Measurements from ENCODE around the gene RBM17.
"Not testable (repeated sequence)": the region's sequence is repeated elsewhere in the genome, so short reads cannot be mapped to it uniquely, and the experiment has no call there.

RBM17 gene

DNA sequence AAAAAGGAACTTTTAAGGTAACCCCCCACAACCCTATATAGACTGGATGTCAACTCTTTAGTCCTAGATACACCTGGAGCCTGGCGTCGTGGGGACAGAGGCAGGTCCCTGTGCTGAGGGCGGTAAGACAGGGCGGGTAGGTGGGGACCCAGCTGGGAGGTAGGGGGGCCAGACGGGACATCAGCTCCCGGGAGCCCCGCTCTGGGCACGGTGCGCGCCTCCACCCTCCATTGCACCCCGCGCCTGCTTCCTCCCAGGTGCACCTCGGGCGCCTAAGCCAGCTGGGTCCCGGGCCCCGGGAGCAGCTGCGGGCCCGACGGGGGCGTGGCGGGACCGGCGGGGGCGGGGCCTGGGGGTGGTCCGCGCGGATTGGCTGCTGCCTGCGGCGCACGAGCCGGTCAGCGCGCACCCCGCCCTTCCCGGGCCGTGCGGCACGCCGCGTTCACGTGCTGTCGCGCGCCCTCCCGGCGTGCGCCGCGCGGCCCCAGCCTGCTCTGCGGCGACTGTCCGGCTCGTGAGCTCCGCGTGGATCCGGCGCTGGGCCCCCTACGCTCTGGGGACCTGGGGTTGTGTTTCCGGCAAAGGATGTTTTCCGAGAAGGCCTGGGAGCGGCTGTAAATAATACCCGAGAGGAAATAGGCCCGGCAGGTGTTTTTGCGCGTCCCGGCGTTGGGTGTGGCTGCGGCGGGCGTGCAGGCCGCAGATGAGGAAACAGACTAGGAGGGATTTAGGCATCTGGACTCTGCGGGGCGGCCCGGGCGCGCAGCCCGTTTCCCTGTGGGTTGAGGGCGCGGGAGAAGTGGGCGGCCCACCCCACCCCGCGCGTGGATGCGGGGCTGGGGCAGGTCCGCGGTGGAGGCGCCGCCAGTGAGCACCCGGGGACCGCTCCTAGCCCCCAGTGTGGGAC lies 74.8 kb downstream of the RBM17 start:
- peaks cover 9% of the 10 kb centered on the region for H3K4me1 ChIP-seq (ENCODE audit: control insufficient read depth, insufficient read depth, low read length)
- H3K27me3 ChIP-seq (ENCODE audit: control insufficient read depth, insufficient read depth, low read length): no peaks in the 10 kb centered on the region
- H3K9me3 ChIP-seq (ENCODE audit: control insufficient read depth, low read length): no peaks in the 10 kb centered on the region
- H3K36me3 ChIP-seq (ENCODE audit: control insufficient read depth, insufficient read depth, low read length): no peaks in the 10 kb centered on the region
- peak overlapping the region; percentile 95 for H3K9ac ChIP-seq (ENCODE audit: low read length)
- peak overlapping the region; percentile 79 for H3K4me3 ChIP-seq (ENCODE audit: low read length)

GRCh38 chr10:6164271-6165095 lies 75.6 kb downstream of the RBM17 start:
- Histone ChIP-seq H3K4me1 (ENCODE audit: control insufficient read depth, insufficient read depth, low read length) (peaks cover 9% of the 10 kb centered on the region), H3K9me3 (ENCODE audit: control insufficient read depth, low read length) (no peaks in the 10 kb centered on the region), H3K36me3 (ENCODE audit: control insufficient read depth, insufficient read depth, low read length) (no peaks in the 10 kb centered on the region), H3K4me3 (ENCODE audit: low read length) (peak overlapping the region; percentile 79), H3K9ac (ENCODE audit: low read length) (peak overlapping the region; percentile 95), H3K27me3 (ENCODE audit: control insufficient read depth, insufficient read depth, low read length) (no peaks in the 10 kb centered on the region)

- H3K36me3 ChIP-seq (ENCODE audit: control insufficient read depth, insufficient read depth, low read length): no peaks in the 10 kb centered on the region
- no peak overlapping the region for H3K9ac ChIP-seq (ENCODE audit: low read length)
- H3K4me1 ChIP-seq (ENCODE audit: control insufficient read depth, insufficient read depth, low read length): peaks cover 13% of the 10 kb centered on the region
- H3K9me3 ChIP-seq (ENCODE audit: control insufficient read depth, low read length): no peaks in the 10 kb centered on the region
- no peaks in the 10 kb centered on the region for H3K27me3 ChIP-seq (ENCODE audit: control insufficient read depth, insufficient read depth, low read length)
- no peak overlapping the region for H3K4me3 ChIP-seq (ENCODE audit: low read length)
Measured at GRCh38 chr10:6165221-6165725, 76.4 kb downstream of the RBM17 start.

DNA sequence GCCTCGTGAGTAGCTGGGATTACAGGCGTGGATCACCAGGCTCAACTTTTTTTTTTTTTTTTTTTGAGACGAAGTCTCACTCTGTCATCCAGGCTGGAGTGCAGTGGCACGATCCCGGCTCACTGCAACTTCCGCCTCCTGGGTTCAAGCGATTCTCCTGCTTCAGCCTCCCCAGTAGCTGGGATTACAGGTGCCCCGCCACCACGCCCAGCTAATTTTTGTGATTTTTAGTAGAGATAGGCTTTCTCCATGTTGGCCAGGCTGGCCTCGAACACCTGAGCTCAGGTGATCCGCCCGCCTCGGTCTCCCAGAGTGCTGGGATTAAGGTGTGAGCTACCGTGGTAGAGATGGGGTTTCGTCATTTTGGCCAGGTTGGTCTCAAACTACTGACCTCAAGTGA lies 77.1 kb downstream of the RBM17 start:
- H3K9me3 ChIP-seq (ENCODE audit: control insufficient read depth, low read length); H3K36me3 ChIP-seq (ENCODE audit: control insufficient read depth, insufficient read depth, low read length); H3K4me3 ChIP-seq (ENCODE audit: low read length); H3K27me3 ChIP-seq (ENCODE audit: control insufficient read depth, insufficient read depth, low read length); H3K9ac ChIP-seq (ENCODE audit: low read length): not testable (repeated sequence)
- peaks cover 18% of the 10 kb centered on the region for H3K4me1 ChIP-seq (ENCODE audit: control insufficient read depth, insufficient read depth, low read length)
